Measurements from ENCODE around the gene RAD51B. TPM values are rescaled to one million over a fixed set of nuclear protein-coding genes. Genes with fewer than 3 reads are reported as not detected.

RAD51B gene
- total and polyA plus RNA-seq, 4 donors, result 2.5 to 95.0 (median 9.6) TPM

DNA sequence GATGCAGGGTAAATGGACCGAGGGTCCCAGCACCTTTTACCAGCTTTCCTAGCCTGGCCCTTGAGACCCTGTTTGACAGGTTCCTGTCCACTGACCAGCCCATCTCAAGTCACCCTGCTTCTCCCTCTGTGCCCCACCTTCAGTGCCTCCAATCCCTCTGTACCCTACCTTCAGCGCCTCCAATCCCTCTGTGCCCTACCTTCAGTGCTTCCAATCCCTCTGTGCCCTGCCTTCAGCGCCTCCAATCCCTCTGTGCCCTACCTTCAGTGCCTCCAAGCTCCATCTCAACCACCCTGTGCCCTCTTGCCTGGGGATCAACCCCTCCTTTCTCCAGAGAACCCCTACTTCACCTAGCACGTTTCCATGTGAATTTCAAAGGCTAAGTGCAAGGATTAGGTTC, 919.0 kb downstream of the RAD51B start:
- Histone ChIP-seq H3K36me3 (ENCODE audit: control insufficient read depth in 4 of 4, insufficient read depth in 4 of 4, low read length in 4 of 4) (no peaks in the 10 kb centered on the region), H3K4me1 (ENCODE audit: control insufficient read depth in 5 of 5, insufficient read depth in 5 of 5, low read length in 5 of 5) (peaks cover 0 to 28% (median 15%) of the 10 kb centered on the region in 5 donors), H3K4me3 (no peak overlapping the region), H3K9me3 (ENCODE audit: control insufficient read depth in 4 of 4, insufficient read depth in 3 of 4, low read length in 3 of 4) (peaks cover 0 to 3% (median 0%) of the 10 kb centered on the region in 4 donors), H3K27me3 (ENCODE audit: control insufficient read depth in 3 of 3, insufficient read depth in 3 of 3, low read length in 2 of 3) (no peaks in the 10 kb centered on the region), H3K9ac (ENCODE audit: insufficient read depth in 1 of 2, low read length in 2 of 2) (no peak overlapping the region), H3K27ac (ENCODE audit: low read depth in 1 of 2, low read length in 1 of 2) (no peak overlapping the region)
- 89 to 98% methylated on average over 4 of the region's 4 CpGs for WGBS, 2 donors
- no peak for DNase-seq
- ATAC-seq (ENCODE audit: insufficient read depth, low FRiP score), result no peak
- TF ChIP-seq, protein P1, sequence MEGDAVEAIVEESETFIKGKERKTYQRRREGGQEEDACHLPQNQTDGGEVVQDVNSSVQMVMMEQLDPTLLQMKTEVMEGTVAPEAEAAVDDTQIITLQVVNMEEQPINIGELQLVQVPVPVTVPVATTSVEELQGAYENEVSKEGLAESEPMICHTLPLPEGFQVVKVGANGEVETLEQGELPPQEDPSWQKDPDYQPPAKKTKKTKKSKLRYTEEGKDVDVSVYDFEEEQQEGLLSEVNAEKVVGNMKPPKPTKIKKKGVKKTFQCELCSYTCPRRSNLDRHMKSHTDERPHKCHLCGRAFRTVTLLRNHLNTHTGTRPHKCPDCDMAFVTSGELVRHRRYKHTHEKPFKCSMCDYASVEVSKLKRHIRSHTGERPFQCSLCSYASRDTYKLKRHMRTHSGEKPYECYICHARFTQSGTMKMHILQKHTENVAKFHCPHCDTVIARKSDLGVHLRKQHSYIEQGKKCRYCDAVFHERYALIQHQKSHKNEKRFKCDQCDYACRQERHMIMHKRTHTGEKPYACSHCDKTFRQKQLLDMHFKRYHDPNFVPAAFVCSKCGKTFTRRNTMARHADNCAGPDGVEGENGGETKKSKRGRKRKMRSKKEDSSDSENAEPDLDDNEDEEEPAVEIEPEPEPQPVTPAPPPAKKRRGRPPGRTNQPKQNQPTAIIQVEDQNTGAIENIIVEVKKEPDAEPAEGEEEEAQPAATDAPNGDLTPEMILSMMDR (IDR thresholded peaks at IDR 0.05; ENCODE audit: control extremely low read depth, extremely low read depth), result no peak

GRCh38 chr14:68739701-68740100, 920.1 kb downstream of the RAD51B start:
- no peaks in the 10 kb centered on the region for H3K36me3 ChIP-seq (ENCODE audit: control insufficient read depth in 4 of 4, insufficient read depth in 4 of 4, low read length in 4 of 4)
- 90 to 98% methylated on average over 7 of the region's 7 CpGs for WGBS, 2 donors
- TF ChIP-seq, protein P1 (IDR thresholded peaks at IDR 0.05; ENCODE audit: control extremely low read depth, extremely low read depth), result no peak
- no peak overlapping the region for H3K9ac ChIP-seq (ENCODE audit: insufficient read depth in 1 of 2, low read length in 2 of 2)
- peaks cover 0 to 3% (median 0%) of the 10 kb centered on the region in 4 donors for H3K9me3 ChIP-seq (ENCODE audit: control insufficient read depth in 4 of 4, insufficient read depth in 3 of 4, low read length in 3 of 4)
- DNase-seq, result no peak
- no peak overlapping the region for H3K27ac ChIP-seq (ENCODE audit: low read depth in 1 of 2, low read length in 1 of 2)
- H3K4me3 ChIP-seq, result no peak overlapping the region
- no peaks in the 10 kb centered on the region for H3K27me3 ChIP-seq (ENCODE audit: control insufficient read depth in 3 of 3, insufficient read depth in 3 of 3, low read length in 2 of 3)
- peaks cover 0 to 23% (median 11%) of the 10 kb centered on the region in 5 donors for H3K4me1 ChIP-seq (ENCODE audit: control insufficient read depth in 5 of 5, insufficient read depth in 5 of 5, low read length in 5 of 5)
- ATAC-seq (ENCODE audit: insufficient read depth, low FRiP score), result no peak

DNA sequence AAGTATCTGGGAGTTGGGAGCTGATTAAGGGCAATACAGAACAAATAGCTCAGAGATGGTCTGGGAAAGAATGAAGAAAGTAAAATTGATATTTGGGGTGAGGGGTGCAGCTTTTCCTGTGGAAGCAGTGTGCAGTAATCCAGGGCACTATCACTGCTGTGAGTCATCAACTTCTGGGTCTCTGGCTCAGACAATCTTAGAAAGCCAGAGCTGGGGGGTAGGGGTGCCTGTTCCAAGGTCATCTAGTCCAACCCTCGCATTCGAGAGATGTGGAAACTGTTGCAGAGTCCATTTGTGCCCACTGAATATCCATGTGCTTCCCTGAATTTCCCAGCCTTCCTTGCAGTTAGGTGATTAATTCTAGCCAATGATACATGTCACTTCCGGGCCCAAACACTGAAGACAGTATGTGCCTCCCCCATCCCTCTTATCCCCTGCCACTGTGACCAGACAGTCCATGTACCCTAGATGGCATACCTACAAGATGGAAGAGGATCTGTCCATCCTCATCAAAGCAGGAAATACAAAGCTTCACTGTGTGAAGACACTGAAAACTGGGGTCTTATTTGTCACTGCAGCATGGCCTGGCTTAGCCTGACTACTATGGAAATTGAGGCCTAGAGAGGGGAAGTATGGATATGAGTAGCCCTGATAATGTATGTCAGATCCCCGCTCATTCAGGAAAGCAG, 921.4 kb downstream of the RAD51B start:
- Histone ChIP-seq H3K36me3 (ENCODE audit: control insufficient read depth in 4 of 4, insufficient read depth in 4 of 4, low read length in 4 of 4) (no peaks in the 10 kb centered on the region), H3K4me1 (ENCODE audit: control insufficient read depth in 5 of 5, insufficient read depth in 5 of 5, low read length in 5 of 5) (peaks cover 0 to 16% (median 11%) of the 10 kb centered on the region in 5 donors), H3K27ac (ENCODE audit: low read depth in 1 of 2, low read length in 1 of 2) (no peak overlapping the region), H3K4me3 (no peak overlapping the region), H3K27me3 (ENCODE audit: control insufficient read depth in 3 of 3, insufficient read depth in 3 of 3, low read length in 2 of 3) (no peaks in the 10 kb centered on the region), H3K9me3 (ENCODE audit: control insufficient read depth in 4 of 4, insufficient read depth in 3 of 4, low read length in 3 of 4) (peaks cover 0 to 3% (median 0%) of the 10 kb centered on the region in 4 donors), H3K9ac (ENCODE audit: insufficient read depth in 1 of 2, low read length in 2 of 2) (no peak overlapping the region)
- TF ChIP-seq, protein P1 (IDR thresholded peaks at IDR 0.05; ENCODE audit: control extremely low read depth, extremely low read depth), result no peak
- ATAC-seq (ENCODE audit: insufficient read depth, low FRiP score), result no peak
- WGBS, 2 donors, result 91 to 94% methylated on average over 4 of the region's 4 CpGs
- DNase-seq, result no peak

- no peaks in the 10 kb centered on the region for H3K36me3 ChIP-seq (ENCODE audit: control insufficient read depth in 4 of 4, insufficient read depth in 4 of 4, low read length in 4 of 4)
- no peak for DNase-seq
- no peak overlapping the region for H3K9ac ChIP-seq (ENCODE audit: insufficient read depth in 1 of 2, low read length in 2 of 2)
- H3K4me1 ChIP-seq (ENCODE audit: control insufficient read depth in 5 of 5, insufficient read depth in 5 of 5, low read length in 5 of 5), result peaks cover 0 to 10% (median 10%) of the 10 kb centered on the region in 5 donors
- H3K4me3 ChIP-seq, result no peak overlapping the region
- TF ChIP-seq, protein P1 (IDR thresholded peaks at IDR 0.05; ENCODE audit: control extremely low read depth, extremely low read depth), result no peak
- no peaks in the 10 kb centered on the region for H3K27me3 ChIP-seq (ENCODE audit: control insufficient read depth in 3 of 3, insufficient read depth in 3 of 3, low read length in 2 of 3)
- H3K27ac ChIP-seq (ENCODE audit: low read depth in 1 of 2, low read length in 1 of 2), result no peak overlapping the region
- no peak for ATAC-seq (ENCODE audit: insufficient read depth, low FRiP score)
- H3K9me3 ChIP-seq (ENCODE audit: control insufficient read depth in 4 of 4, insufficient read depth in 3 of 4, low read length in 3 of 4), result peaks cover 0 to 3% (median 0%) of the 10 kb centered on the region in 4 donors
Observed at GRCh38 chr14:68741477-68741791, 921.9 kb downstream of the RAD51B start.
